T-helper 22 cell (primary cell): ENCODE results near the gene PRRT2.
"Not testable (repeated sequence)": the region's sequence is repeated elsewhere in the genome, so short reads cannot be mapped to it uniquely, and the experiment has no call there.

Source experiments
- DNase-seq: peaks from one replicate; pipeline ENCODE4 v3.0.0-alpha.2; 2020; ENCODE audit warnings: low read depth

The PRRT2 gene

DNA sequence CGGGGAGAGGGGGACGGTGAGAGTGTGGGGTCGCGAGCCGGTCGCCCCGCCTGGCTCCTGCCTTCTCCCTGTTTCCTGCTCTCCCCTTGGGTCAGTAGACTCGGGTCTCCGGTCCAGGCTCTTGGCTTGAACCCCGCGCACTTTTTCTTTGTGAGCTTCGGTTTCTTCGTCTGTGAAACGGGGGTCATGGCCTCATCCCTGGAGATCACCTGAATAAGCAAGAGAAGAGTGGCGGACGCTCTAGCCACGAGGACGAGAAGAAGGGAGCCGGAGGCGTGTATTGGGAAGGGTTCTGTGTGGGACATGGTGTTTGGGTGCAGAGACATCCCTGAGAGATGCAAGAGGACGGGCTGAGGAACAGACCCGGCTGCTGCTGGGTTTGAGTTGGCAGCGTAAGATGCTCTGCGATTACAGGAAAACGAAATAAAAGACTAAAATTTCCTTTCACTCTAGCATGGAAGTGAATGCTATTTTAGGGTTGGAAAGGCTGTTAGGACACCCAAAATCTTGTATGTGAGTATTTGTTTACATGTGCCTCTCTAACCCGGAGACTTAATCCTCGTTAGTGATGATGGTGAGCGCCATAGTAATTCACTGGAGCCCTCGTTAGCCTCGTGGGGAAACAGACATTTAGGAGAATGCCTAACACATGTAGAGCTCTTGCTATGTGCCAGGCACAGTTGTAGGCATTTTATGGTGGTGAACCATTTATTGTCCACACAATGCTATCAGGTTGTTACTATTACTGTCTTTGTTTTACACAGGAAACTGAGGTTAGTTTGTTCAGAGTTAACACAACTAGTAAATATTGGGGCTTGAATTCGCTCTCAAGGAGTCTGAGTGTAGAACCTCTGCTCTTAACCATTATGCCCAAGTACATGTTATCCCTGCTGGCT lies 20.8 kb upstream of the PRRT2 start:
- DNase-seq = no peak

- DNase-seq = no peak
Observed at GRCh38 chr16:29791845-29792807, 19.9 kb upstream of the PRRT2 start.

GRCh38 chr16:29793153-29793552 lies 18.8 kb upstream of the PRRT2 start:
- DNase-seq = not testable (repeated sequence)

DNA sequence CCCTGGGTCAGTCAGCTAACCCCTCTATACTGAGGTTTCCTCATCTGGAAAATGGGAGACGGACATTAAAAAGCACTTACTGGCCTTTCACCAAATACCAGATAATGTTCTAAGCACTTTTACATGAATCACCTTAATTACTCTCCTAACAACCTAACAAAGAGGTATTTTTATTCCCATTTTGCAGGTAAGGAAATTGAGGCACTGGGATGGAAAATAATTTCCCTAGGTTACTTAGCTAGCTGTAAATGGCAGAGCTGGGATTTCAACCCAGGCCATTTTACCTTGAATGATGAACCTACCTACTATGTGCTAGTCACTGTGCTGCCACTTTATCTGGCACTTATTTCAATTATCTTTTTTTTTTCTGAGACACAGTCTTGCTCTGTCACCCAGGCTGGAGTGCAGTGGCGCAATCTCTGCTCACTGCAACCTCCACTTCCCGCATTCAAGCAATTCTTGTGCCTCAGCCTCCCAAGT lies 17.7 kb upstream of the PRRT2 start:
- DNase-seq = no peak

DNA sequence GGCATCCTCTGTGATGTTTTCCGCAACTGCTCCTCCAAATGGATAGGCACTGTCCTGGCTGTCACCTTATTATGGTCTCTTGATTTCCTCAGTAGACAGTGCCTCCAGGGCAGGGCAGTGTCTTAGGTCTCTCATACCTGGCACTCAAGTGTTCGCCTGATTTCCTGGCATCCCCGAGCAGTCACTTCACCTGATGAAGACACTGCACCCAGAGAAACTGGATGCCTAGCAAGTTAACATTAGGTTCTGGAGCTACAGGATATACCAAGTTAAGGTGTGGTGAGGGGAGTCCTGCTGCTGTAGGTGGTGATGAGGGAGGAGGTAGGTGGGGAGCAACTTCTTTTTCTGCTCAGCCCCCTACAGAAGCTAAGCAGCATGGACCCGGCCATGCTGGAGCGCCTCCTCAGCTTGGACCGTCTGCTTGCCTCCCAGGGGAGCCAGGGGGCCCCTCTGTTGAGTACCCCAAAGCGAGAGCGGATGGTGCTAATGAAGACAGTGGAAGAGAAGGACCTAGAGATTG lies 9.5 kb upstream of the PRRT2 start:
- no peak for DNase-seq

DNA sequence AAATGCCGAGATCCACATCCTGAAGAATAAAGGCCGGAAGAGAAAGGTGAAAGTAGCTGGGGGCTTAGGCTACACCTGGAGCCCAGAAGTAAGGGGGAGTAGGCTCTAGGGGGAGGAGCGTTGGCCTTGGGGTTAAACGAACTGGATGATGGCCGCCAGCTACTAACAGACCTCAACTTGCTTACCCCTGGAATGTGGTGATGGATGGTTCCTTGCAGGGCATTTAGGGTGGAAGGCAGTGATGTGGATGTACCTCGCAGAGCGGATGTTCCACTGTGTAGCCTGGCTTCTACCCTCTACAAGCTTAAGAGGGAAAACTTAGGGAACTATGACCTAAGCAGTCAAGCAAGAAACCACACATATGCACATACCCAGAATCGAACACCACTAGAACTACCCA lies 8.0 kb upstream of the PRRT2 start:
- no peak for DNase-seq

DNA sequence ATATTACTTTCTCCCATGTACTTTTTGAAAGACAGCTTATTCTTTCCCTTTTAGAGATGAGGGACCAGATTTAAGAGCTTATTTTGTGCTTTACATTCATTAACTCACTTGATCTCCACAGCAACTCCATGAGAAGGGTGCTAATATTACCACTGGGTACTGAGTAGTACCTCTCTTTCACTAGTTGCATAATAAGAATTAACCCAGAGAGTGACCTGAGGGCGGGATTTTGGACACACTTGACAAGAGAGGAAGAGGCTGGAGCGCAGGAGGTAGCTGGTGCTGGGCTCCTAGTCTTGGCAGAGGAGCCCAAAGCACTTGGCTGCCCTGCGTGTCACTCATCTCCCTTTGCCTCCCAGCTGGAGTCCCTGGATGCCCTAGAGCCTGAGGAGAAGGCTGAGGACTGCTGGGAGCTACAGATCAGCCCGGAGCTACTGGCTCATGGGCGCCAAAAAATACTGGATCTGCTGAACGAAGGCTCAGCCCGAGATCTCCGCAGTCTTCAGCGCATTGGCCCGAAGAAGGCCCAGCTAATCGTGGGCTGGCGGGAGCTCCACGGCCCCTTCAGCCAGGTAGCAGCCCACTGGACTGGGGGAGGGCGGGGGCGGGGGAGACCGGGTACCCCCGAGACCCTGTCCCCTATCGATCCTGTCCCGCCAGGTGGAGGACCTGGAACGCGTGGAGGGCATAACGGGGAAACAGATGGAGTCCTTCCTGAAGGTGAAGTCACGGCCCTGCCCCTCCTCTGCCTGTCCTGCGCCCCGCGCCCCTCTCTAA lies 7.3 kb upstream of the PRRT2 start:
- DNase-seq = no peak

- DNase-seq = peak; percentile 97
Observed at GRCh38 chr16:29805232-29806098, 6.5 kb upstream of the PRRT2 start.

DNA sequence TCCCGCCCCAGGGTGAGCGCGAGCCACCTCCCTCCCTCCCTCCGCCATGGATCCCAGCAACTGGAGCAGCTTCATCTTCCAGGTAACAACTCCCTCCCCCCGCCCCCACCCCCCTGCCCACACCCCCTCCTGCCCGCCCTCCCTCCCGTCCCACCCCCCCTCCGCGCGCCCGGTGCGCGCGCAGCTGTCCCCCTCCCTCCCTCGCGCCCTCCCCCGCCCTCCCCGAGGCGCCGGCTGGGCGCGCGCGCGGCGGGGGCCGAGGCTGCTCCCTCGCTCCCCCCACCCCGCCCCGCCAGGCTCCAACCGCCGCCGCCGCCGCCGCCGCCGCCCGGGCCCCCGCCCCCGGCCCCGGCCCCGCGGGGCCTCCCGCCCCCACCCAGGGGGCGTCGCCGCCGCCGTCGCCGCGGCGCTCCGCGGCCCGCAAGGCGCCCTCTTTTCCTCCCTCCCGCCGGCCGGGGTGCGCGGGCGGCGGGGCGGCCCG lies 5.9 kb upstream of the PRRT2 start, which contains the start of gene MAZ:
Gene MAZ (plus strand): TSS at position 431 of the 481 bp plus-strand sequence. CDS start 173 bp downstream, outside the sequence.
- no peak for DNase-seq

DNA sequence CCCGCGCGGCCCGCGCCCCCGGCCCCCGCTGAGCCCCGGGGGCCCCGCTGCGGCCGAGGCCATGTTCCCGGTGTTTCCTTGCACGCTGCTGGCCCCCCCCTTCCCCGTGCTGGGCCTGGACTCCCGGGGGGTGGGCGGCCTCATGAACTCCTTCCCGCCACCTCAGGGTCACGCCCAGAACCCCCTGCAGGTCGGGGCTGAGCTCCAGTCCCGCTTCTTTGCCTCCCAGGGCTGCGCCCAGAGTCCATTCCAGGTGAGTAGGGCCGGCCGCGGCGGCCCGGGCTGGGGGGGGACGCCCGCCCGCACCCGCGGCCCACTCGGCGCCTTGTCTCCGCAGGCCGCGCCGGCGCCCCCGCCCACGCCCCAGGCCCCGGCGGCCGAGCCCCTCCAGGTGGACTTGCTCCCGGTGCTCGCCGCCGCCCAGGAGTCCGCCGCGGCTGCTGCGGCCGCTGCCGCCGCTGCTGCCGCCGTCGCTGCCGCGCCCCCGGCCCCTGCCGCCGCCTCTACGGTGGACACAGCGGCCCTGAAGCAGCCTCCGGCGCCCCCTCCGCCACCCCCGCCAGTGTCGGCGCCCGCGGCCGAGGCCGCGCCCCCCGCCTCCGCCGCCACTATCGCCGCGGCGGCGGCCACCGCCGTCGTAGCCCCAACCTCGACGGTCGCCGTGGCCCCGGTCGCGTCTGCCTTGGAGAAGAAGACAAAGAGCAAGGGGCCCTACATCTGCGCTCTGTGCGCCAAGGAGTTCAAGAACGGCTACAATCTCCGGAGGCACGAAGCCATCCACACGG lies 5.2 kb upstream of the PRRT2 start:
- DNase-seq = peak; percentile 37

DNA sequence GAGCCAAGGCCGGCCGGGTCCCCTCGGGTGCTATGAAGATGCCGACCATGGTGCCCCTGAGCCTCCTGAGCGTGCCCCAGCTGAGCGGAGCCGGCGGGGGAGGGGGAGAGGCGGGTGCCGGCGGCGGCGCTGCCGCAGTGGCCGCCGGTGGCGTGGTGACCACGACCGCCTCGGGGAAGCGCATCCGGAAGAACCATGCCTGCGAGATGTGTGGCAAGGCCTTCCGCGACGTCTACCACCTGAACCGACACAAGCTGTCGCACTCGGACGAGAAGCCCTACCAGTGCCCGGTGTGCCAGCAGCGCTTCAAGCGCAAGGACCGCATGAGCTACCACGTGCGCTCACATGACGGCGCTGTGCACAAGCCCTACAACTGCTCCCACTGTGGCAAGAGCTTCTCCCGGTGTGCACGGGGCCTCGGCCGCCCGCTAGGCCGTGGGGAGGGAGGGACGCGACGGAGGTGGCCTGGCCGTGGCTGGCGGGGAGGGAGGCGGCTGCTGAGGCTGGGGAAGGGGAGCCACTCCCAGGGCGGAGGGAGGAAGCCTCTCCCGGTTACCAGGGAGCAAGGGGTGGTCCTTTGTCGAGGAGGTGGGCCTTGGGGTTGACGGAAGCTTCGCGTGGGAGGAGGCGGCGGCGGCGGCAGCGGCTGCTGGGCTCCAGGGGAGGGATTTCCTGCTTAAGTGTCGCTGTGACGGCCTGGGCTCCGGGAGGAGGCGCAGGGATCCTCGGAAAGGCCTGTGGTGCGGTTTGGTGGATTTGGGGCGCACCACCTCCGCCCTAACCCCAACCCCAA lies 4.4 kb upstream of the PRRT2 start:
- DNase-seq = peak; percentile 89

DNA sequence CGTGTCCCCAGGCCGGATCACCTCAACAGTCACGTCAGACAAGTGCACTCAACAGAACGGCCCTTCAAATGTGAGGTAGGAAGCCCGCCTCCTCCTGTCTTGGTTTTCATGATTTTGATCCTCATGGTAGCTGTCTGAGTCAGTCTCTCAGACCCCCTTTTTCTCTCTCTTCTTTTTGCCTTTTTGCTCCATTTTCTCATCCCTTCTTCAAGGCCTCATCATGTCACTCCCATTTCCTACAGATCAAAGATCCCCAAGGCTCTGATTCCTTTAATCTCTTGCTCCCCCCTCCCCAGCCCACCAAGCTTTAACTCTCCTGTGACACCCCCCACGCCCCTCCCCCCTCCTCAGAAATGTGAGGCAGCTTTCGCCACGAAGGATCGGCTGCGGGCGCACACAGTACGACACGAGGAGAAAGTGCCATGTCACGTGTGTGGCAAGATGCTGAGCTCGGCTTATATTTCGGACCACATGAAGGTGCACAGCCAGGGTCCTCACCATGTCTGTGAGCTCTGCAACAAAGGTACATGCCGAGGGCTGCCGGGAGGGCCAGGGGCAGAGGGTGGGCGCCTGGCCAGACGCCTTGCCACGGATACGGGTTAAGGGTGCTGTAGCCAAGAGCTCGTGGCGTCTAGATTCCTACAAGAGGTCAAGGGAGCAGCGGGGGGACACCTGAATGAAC lies 3.6 kb upstream of the PRRT2 start:
- DNase-seq = no peak

DNA sequence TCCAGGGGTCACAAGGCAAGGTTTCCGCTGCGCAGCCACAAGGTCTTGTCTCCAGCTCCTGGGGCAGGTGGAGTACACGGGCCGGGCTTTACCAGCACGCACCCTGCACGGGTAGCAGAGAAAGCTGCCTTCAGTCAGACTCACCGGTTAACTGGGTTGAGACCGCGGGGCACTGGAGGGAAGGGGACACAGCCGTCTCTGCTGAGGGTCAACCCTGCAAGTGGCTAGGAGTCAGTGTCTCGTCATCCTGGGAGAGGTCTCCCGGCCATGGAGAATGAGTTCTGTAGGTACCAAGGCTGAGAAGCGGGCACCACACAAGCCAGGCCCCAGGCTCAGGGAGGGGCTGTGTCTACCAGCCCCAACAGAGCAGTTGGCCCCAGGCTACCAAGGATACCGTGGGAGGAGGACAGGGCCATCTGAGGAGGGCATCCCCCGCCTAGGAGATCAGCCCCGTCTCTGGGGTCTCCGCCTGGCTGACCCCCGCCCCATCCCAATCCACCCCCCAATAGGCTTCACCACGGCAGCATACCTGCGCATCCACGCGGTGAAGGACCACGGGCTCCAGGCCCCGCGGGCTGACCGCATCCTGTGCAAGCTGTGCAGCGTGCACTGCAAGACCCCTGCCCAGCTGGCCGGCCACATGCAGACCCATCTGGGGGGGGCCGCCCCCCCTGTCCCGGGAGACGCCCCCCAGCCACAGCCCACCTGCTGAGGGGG lies 2.8 kb upstream of the PRRT2 start:
- no peak for DNase-seq

- peak; percentile 37 for DNase-seq
Observed at GRCh38 chr16:29809850-29810698, 1.9 kb upstream of the PRRT2 start.

GRCh38 chr16:29810699-29811169 lies 1.3 kb upstream of the PRRT2 start:
- no peak for DNase-seq

DNA sequence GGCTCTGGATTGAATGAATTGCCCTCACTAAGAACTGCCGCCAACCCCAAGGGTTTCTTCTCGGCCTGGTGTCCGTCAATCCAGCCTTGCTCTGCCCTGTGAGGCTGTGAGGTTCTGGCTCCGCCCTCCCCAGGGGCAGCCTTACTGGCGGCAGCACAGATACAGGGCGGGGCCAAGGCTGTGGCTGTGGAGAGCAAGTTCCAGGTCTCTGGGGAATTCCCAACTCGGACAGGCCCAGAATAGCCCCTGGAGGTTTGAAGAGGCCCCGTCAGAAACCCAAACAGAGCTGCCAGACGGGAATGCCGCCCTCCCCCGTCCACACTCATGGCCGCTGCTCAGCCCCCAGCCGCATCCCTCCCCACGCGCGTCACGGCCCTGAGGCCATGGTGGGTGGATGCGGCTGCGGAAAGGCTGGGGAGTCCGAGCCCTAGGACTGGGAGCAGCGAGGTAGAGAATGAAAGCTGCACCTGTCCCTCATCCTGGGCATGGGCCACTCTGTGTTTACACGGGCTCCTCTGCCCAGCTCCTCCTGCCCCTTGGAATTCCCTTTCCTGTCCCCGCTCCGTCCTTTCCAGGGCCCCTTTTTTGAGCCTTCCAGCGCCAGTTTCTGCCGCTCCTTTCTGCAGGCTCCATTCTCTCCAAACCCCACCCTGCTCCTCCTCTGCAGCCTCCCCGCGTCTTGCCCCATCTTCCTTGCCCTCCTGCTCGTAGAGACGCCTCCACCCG lies 660 bp upstream of the PRRT2 start:
- peak; percentile 66 for DNase-seq
